Mucosa of gallbladder (tissue), 1 donor: ENCODE results near the gene RNF180. TPM values are rescaled to one million over a fixed set of nuclear protein-coding genes. Genes with fewer than 3 reads are reported as not detected.
"Not testable (repeated sequence)": the region's sequence is repeated elsewhere in the genome, so short reads cannot be mapped to it uniquely, and the experiment has no call there.

Experiments used
- DNase-seq: peaks from one replicate; pipeline ENCODE4 v3.0.0-alpha.2; 2020; ENCODE audit warnings: low spot score
- total RNA-seq: library from RNA; stranded (reverse); gene quantifications from one replicate; pipeline ENCODE4 v1.2.1, GENCODE V29; 2021
- donor health status: DM: no; HTN: no; CAD: no.

The RNF180 gene
- total RNA-seq, 1 donor from 2014 or later, result 14.8 TPM

DNA sequence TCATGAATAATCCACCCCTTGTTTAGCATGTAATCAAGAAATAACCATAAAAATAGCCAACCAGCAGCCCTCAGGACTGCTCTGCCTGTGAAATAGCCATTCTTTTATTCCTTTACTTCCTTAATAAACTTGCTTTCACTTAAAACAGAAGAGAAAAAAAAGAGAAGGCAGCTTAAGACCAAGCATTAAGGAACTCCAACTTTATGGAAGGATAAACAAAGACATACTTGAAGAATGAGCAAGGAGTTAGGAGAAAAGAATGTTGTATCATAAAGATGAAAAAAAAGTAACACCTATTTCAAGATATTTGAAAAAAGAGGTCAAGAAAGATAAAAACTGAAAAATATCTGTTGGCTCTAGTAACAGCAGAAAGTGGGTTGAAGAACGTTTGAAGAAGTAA, 107.6 kb downstream of the RNF180 start:
- DNase-seq, result no peak

DNA sequence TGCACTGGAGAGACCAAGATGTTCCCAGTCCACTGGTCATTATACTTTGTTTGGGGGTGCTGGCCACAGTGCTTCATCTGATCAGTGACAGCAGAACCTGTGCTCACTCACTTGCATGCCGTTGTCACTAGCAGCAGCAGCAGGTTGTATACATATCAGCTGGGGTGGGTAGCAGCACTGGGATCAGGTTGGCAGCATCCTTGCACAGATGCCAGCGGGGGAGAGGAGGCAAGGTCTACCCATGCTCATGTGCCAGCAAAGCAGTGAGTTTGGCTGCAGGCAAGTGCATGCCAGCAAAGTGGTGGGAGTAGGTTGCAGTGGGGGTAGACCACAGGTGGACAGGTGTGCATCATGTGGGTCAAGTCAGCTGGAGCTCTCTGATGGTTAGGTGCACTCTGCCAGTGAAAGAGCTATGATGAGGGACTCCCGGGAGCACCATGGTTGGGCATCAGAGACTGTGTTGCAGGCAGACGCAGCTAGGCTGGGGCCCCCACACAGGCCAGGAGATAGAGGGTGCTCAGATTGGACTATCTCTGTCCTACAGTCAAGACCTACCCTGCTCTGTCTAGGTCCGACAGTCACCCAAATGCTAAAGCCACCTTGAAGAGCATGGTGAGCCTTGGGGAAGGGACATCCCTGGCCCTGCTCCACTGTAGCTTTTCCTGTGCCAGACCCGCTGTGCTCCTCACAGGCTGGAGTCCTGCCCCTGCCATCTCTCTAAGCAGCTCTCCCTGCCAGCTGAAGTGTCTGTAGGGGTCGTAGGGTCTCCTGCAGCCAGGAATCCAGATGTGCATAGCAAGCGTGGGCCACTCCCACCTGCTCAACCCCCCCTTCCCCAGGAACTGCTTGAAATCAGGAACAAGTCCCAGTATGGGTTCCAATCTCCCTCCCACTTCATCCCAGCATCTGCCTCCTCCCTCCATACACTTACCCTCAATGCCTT, 119.8 kb downstream of the RNF180 start:
- no peak for DNase-seq

DNA sequence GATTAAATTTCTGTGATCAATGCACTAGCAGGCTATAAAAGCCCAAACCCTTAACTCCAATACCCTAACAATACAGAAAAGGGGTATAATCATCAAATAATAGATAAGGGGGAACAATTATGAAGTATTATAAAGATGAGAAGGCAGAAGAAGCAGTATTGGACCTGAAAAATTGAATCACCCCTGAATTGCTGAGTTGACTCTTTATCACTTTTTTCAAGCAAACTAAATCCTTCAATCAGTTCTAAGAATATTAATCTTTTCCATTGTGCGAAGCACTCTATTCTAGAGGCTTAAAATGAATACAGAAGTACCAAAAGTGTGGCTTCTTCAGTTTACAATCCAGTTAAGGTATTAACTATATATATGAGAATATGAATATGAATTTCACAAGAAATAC, 120.7 kb downstream of the RNF180 start:
- no peak for DNase-seq

DNA sequence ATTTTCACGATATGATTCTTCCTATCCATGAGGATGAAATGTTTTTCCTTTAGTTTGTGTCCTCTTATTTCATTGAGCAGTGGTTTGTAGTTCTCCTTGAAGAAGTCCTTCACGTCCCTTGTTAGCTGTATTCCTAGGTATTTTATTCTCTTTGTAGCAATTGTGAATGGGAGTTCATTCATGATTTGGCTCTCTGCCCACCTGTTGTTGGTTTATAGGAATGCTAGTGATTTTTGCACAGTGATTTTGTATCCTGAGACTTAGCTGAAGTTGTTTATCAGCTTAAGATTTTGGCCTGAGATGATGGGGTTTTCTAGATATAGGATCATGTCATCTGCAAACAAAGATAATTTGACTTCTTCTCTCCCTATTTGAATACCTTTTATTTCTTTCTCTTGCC, 122.9 kb downstream of the RNF180 start:
- DNase-seq, result not testable (repeated sequence)

DNA sequence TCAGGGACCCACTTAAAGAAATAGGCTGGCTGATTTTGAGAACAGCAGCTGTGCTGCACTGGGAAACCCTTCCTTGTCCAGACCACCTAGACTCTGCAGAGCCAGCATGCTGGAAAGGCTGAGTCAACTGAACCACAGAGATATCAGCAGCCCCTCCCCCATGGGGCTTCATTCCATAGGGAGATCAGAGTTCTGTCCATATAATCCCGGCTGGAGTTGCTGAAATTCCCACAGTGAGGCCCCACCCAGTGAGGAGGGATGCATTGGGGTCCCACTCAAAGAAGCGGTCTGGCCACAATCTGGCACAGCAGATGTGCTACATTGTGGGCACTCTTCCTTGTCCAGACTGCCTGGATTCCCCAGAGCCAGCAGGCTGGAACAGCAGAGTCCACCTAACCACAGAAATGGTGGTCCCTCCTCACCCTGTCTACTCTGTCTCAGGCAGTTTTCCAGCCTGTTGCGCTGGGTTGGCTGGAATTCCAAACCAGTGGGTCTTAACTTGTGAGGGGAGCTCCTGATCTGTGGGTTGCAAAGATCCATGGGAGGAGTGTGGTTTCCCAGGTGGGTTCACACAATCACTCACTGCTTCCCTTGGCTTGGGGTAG, 127.1 kb downstream of the RNF180 start:
- DNase-seq, result no peak

DNA sequence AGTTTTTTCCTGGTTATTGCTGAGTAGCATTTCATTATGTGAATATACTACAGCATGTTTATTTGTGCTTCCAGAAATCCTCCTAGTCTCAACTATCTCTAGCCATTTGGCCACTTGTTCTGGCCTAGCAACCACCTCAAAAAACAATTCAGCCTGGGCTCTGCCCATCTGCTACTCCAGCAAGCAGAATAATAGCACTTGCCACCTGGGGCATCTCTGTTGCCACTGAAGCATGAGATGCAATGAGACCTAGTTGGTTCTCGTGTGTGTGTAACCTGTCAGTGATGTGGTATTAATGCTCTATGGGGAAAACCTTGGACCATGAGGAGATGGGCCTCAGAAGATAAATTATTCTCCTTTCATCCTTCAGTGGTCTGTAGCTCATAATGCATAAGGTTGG, 129.5 kb downstream of the RNF180 start:
- DNase-seq, result no peak

DNA sequence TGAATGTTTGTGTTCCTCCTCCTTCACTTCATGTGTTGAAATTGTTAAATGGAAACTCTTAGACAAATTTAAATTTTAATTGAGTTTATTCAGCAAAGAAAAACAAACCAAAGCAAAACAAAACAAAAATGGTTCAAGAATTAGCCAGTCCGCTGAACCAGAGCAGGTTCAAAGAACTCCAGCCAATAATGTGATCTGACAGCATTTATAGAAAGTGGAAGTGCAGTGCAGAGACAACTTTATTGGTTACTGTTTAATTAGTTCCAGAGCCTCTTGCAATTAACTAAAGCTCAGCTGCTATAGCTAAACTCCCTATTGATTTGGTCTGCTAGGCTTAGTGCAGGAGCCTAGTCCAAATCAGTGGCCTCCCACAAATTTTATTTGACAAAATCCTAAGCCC, 132.9 kb downstream of the RNF180 start:
- DNase-seq, result no peak

DNA sequence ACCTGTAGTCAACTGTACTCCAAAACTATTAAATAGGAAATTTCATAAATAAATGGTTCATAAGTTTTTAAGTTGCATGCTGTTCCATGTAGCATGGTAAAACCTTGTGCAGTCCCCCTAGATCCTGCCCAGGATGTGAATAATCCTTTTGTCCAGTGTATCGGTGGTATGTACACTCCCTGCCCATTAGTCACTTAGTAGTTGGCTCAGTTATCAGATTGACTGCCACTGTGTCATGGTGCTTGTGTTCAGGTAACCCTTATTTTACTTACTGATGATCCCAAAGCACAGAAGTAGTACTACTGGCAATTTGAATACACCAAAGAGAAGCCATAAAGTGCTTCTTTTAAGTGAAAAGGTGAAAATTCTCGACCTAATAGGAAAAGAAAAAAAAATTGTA, 134.2 kb downstream of the RNF180 start:
- DNase-seq, result no peak

DNA sequence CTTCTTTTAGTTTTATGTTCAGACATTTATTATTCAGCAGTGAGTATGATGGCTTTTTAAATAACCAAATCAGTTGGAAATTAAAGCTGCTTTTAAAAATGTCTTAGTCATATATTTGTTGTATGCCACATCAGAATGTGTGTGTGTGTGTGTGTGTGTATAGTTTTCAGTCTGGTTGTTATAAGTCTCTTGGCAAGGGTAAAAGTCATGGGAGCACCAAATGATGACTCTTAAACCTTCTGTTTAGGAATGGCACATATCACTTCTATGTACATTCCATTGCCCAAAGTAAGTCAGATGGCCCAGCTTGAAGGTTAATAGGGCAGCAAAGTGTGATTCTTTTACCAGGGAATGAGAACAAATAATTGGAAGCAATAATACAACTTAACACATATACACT, 135.9 kb downstream of the RNF180 start:
- DNase-seq, result no peak

DNA sequence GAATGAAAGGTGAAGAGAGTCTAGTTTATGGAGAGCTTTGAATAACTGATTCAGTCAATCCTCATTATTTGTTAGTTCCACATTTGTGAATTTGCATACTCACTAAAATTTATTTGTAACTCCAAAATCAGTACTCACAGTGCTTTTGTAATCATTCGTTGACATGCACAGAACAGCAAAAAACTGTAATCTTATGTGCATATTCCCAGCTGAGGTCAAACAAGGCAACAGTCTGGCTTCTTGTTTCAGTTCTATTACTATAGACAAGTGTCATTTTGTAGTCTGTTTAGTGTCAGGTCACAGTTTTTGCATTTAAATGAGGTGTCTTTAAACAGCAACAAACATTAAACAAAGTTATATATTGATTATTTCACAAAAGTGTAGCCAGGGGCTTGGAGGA, 142.5 kb downstream of the RNF180 start:
- no peak for DNase-seq

DNA sequence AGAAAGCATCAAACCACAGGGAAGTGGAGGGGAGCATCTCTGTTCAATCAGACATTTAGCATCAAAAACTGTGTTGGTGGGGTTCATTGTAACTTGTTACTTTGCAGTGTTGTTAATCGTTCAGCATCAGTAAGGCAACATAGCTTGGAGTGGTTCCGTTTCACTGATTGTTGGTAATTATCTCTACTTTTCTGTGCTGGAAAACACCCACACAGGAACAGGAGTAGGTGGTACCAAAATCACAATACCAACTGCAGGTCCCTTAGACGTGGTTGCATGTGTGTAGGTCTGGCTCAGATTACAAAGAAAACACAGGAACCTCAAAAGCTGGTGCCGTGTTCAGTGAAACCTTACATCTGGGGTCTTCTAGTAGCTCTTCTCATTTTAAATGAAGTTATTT, 146.8 kb downstream of the RNF180 start:
- DNase-seq, result no peak

DNA sequence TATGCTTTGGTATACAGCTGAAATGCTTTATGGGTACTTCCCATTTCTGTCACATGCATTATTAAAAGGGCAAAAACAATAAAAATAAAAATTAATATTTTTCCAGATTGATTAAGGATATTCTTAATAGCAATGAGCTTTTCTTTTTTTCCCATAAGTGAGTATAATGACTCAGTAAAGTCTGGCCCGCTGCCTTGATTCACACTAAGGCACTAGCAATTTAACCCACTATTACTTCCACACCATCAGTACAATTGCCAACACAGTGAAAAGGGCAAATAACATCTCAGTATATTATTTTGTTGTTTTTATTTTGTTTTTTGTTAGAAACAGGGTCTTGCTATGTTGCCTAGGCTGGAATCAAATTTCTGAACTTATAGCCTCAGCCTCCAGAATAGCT, 150.1 kb downstream of the RNF180 start:
- DNase-seq, result no peak

DNA sequence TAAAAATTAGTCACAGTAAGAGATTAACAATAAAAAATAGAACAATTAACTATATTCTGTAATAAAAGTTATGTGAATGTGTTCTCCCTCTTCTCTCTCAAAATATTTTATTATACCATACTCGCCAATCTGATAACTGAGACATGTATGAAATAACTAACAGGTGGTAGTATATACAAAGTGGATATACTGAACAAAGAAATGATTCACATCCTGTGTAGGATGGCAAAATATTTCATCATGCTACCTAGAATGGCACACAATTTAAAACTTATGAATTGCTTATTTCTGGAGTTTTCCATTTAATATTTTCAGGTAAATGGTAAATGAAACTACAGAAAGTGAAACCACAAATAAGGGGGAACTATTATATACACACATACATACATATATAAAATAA, 152.5 kb downstream of the RNF180 start:
- no peak for DNase-seq

DNA sequence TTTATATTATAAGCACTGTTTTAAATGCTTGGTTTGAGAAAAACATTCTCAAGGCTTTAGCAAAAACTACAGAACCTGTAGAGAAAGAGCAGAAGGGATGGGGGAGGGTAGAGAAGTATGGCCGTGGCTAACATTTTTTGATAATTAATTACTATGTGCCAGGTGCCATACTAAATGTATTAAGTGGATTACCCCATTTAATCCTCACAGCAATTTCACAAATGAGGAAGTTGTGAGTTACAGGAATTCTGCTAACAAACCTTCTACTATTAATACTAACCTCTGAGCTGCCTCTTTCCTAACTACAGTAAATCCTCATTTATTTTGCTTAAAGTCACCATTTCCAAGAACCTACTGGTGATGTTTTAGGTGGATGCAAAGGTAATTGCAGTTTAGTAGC, 157.9 kb downstream of the RNF180 start:
- DNase-seq, result no peak

DNA sequence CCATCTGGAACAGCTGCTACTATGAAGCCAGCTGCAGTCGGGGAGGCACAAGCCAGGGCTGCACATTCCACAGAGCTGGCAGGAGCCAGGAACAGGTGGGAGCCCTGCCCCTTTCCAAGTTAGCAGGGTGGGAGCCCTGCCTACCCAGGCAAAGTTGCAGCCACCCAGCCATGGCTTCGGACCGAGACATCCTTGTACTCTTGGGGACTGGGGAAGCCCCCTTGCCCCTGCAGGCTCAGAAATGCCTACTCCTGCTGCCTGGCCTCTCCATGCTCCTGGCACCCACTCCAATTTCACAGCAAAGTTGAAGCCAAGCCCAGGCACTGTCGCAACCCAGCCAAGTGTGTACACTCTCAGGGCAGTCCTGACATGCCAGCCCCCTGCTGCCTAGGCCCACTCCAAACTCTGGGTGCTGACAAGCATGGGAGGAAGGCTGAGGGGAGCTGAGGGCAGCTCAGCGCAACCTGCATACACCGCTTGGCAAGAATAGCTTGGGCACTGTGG, 165.1 kb downstream of the RNF180 start:
- DNase-seq, result no peak

DNA sequence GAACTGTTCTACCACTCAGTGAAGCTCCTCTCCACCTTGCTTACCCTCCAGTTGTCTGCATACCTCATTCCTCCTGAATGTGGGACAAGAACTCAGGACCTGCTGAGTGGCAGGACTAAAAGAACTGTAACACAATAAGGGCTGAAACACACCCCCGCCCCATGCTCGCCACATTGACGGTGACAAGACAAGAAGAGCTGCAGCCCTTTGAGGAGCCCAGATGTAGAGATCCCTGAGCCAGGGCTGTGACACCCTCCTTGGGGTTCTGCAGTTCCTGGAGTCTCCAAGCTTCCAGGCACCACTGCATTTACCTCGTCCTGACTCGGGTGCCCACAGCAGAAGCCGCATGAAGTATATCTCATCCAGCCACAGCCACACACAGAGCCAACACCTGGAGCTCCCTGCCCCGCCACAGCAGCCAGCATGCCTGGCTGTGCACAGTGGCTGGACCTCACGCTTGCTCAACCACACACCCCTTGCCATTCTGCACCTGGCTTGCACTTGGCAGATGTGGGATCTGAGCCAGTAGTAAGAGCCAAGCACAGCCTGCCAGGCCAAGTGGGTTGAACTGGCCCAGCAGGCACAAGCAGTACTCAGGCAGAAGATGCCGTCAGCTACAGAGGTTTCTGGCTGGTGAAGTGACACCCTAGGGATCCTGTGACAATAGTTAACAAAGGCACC, 166.1 kb downstream of the RNF180 start:
- no peak for DNase-seq

DNA sequence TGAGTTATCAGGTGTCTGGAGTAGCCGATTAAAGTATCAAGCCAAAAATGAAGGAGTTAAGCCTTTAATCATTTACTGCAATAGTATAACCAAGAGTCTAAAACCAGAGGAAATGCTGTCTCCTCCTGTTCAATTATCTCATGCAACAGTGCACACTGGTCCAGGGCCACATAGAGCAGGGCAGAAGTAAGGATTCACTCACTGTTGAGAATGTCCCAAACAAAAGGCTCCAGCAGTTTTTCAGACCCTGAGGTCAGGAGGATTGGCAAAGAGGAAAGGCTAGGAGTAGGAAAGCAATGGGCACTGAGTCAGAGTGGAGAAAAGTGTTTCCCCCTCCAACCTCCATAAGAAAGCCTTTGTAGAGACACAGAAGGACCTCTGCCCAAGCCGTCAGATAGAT, 168.2 kb downstream of the RNF180 start:
- no peak for DNase-seq

DNA sequence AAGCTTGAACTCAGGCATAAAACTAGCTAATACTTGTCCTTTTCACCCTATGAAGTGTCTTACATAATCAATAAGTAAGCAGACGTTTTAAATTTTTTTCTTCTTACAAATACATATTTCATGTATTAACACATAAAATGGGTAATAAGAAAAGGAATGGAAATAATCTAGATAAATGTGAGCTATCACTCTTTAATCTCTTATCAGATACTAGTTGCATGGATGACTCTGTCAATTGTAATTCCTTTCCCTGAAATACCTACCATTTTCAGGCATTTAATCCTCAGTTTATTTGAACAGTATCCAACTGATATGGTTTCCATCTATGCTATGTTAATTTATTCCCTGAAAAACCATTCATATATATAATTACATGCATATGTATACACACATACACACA, 174.1 kb downstream of the RNF180 start:
- DNase-seq, result no peak

DNA sequence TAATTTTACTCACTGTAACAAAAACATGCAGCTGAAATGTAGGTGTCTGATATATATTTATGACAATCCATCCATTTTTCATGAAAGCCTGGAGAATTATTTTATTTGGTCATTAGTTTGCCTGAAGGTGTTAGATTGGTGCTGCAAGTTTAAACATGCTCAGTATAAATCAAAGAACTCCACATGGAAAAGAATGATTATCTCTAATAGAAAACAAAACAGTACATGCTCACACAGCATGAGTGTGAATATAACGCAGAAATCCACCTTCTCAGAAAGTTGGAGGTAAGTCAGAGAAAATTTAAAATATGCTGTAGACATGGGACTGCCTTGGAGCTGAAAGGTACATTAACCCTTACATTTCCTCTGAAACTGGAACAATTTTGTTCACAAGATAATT, 174.7 kb downstream of the RNF180 start:
- no peak for DNase-seq

DNA sequence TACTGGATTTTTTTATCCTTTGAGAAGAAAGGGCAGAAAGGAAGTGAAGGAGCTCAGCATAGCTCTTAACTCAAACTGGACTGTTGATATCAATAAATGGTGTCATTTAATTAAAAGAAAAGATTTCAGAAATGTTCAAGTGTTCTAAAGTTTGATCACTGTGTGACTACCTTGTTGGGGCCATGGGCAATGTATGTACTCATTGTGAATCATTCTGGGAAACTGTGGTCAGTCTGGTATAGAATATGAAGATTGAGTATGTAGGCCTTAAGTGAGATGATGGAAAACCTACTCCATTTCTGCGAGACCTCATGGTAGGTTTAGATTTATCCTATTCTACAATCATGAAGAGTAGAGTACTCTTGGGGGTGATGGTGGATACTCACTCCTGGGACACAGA, 175.7 kb downstream of the RNF180 start:
- DNase-seq, result no peak

DNA sequence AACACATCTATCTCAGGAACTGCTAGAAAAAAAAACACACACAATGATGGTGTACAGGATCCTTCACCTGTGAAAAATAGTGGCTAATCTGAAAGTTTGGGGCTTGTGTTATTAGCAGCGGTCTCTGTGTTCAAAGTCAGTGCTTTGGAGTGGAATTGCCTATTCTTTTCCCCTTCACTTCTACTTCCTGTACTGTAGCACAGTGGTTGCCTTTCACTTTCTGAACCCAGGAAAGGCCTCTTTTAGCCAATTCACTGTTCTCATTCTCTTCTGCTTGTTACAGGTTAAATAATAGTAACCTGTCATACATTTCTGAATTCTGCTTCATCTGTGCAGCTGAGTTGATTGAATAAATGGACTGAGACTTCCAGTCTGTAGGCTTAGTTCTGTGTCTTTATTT, 178.9 kb downstream of the RNF180 start:
- no peak for DNase-seq

DNA sequence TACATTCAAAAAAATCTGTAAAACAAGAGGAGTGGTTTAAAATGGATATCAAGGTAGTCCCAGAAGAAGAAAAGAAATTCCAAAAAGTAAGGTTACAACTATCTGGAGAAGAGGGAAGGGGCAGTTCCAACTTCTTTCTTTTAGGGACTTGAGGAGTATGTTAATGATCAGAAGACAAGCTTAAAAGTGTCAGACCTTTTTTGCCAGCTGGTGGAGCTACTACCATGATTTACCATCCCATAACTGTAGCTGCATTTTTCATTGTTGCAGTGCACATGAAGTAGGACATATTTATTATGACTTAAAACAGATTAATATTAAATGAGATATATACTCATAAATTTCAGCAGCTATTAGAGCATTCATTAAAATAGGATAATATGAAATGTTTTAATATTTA, 181.7 kb downstream of the RNF180 start:
- DNase-seq, result no peak

DNA sequence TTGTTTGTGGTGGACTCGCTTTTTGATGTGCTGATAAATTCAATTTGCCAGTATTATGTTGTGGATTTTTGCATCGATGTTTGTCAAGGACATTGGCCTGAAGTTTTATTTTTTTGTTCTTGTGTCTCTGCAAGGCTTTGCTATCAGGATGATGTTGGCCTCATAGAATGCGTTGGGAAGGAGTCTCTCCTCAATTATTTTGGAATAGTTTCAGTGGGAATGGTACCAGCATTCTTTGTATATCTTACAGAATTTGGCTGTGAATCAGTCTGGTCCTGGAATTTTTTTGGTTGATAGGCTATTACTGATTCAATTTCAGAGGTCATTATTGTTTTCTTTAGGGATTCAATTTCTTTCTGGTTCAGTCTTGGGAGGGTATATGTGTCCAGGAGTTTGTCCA, 198.8 kb downstream of the RNF180 start:
- no peak for DNase-seq
